ENCODE results near the gene DCDC2. TPM values are rescaled to one million over a fixed set of nuclear protein-coding genes. Genes with fewer than 3 reads are reported as not detected.
A peak's percentile ranks its signal among the peaks of the same experiment; 100 is the strongest.

DCDC2 gene
- total RNA-seq, 1 experiment from 2014 or later: 1.8 TPM

GRCh38 chr6:24402697-24403500 lies 45.0 kb upstream of the DCDC2 start, which contains the start of gene MRS2 (continued):
- peak; percentile 39; the same call in 1 of the 2 replicates for TF ChIP-seq E2F5 (CRISPR knock-in tag; IDR thresholded peaks at IDR 0.05)
- TF ChIP-seq, protein P1, sequence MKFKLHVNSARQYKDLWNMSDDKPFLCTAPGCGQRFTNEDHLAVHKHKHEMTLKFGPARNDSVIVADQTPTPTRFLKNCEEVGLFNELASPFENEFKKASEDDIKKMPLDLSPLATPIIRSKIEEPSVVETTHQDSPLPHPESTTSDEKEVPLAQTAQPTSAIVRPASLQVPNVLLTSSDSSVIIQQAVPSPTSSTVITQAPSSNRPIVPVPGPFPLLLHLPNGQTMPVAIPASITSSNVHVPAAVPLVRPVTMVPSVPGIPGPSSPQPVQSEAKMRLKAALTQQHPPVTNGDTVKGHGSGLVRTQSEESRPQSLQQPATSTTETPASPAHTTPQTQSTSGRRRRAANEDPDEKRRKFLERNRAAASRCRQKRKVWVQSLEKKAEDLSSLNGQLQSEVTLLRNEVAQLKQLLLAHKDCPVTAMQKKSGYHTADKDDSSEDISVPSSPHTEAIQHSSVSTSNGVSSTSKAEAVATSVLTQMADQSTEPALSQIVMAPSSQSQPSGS (CRISPR knock-in tag; IDR thresholded peaks at IDR 0.05; ENCODE audit: borderline replicate concordance, low read depth): no peak
- no peak; the same call in 1 of the 2 replicates for TF ChIP-seq RELA (CRISPR knock-in tag; IDR thresholded peaks at IDR 0.05; ENCODE audit: borderline replicate concordance)
- TF ChIP-seq, protein P2, sequence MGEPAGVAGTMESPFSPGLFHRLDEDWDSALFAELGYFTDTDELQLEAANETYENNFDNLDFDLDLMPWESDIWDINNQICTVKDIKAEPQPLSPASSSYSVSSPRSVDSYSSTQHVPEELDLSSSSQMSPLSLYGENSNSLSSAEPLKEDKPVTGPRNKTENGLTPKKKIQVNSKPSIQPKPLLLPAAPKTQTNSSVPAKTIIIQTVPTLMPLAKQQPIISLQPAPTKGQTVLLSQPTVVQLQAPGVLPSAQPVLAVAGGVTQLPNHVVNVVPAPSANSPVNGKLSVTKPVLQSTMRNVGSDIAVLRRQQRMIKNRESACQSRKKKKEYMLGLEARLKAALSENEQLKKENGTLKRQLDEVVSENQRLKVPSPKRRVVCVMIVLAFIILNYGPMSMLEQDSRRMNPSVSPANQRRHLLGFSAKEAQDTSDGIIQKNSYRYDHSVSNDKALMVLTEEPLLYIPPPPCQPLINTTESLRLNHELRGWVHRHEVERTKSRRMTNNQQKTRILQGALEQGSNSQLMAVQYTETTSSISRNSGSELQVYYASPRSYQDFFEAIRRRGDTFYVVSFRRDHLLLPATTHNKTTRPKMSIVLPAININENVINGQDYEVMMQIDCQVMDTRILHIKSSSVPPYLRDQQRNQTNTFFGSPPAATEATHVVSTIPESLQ (CRISPR knock-in tag; IDR thresholded peaks at IDR 0.05): 0 out of 2 replicates have a peak, but pooled peaks have one; percentile 62
- TF ChIP-seq ELF4 (CRISPR knock-in tag; IDR thresholded peaks at IDR 0.05; ENCODE audit: low read depth): no peak
- TF ChIP-seq MLX (CRISPR knock-in tag; IDR thresholded peaks at IDR 0.05): no peak
- no peak for TF ChIP-seq ZNF425 (CRISPR knock-in tag; conservative IDR thresholded peaks at IDR 0.05)
- TF ChIP-seq, protein P3, sequence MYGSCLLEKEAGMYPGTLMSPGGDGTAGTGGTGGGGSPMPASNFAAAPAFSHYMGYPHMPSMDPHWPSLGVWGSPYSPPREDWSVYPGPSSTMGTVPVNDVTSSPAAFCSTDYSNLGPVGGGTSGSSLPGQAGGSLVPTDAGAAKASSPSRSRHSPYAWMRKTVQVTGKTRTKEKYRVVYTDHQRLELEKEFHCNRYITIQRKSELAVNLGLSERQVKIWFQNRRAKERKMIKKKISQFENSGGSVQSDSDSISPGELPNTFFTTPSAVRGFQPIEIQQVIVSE (CRISPR knock-in tag; IDR thresholded peaks at IDR 0.05; ENCODE audit: borderline replicate concordance): no peak
- no peak for TF ChIP-seq STAT6 (CRISPR knock-in tag; conservative IDR thresholded peaks at IDR 0.05; ENCODE audit: low read depth)
- TF ChIP-seq SP1 (CRISPR knock-in tag; conservative IDR thresholded peaks at IDR 0.05): peak; percentile 80; the same call in 1 of the 2 replicates
- no peak; the same call in 1 of the 2 replicates for TF ChIP-seq ZBTB43 (CRISPR knock-in tag; IDR thresholded peaks at IDR 0.05)
- no peak; the same call in 1 of the 2 replicates for TF ChIP-seq E2F4 (CRISPR knock-in tag; IDR thresholded peaks at IDR 0.05; ENCODE audit: borderline replicate concordance, low read depth)
- TF ChIP-seq CBFB (CRISPR knock-in tag; IDR thresholded peaks at IDR 0.05; ENCODE audit: low read depth): no peak
- no peak for TF ChIP-seq PRRX2 (CRISPR knock-in tag; IDR thresholded peaks at IDR 0.05)
